GM19468 (cell line): Measurements from ENCODE around the gene HECTD3.
"Not testable (repeated sequence)": the region's sequence is repeated elsewhere in the genome, so short reads cannot be mapped to it uniquely, and the experiment has no call there.

ENCODE experiments used
- ATAC-seq: cut with Tn5 transposase; IDR thresholded peaks from one replicate; pipeline ENCODE4 v1.9.1; 2021; ENCODE audit warnings: mild to moderate bottlenecking, moderate library complexity, moderate number of reproducible peaks; ENCODE audit not compliant: unreplicated experiment; ENCODE audit errors: extremely low read depth

Gene HECTD3

DNA sequence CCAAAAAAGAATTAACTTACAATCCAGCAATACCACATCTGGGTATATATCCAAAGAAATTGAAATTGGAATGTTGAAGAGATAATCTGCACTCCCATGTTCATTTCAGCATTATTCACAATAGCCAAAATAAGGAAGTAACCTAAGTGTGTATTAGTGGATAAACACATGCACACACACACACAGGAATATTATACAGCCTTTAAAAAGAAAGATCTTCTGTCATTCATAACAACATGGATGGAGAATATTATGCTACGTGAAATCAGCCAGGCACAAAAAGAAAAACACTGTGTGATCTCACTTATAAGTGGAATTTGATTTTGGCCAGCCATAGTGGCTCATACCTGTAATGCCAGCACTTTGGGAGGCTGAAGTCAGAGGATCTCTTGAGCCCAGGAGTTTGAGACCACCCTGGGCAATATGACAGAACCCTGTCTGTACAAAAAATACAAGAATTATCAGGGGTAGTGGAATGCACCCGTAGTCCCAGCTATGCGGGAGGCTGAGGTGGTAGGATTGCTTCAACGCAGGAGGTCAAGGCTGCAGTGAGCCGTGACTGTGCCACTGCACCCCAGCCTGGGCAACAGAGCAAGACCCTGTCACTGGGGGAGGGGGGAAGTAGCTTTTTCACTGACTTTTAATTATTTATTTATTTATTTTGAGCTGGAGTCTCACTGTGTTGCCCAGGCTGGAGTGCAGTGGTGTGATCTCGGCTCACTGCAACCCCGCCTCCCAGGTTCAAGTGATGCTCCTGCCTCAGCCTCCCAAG lies 15.5 kb downstream of the HECTD3 start:
- no peak for ATAC-seq

DNA sequence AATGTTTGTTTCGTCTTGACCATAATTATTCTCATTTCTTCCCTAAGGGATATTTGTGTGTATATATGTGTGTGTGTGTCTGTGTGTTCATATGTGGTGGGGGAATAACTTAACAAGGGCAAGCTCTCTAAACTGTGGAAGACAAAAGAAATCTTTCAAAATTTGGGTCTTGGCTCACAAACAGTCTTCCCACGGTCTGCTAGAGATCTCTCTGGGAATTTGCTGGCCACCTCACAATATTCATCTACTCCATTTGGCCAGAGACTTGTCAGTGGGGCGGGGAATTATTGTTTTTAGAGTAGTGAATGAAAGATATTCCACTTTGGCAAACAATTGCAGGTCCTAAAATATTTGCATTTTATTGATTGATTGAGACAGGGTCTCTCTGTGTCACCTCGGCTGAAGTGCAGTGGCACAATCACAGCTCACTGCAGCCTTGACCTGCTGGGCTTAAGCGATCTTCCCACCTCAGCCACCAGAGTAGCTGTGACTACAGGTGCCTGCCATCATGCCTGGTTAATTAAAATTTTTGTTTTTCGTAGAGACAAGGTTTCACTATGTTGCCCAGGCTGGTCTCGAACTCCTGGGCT lies 16.7 kb downstream of the HECTD3 start:
- no peak for ATAC-seq

DNA sequence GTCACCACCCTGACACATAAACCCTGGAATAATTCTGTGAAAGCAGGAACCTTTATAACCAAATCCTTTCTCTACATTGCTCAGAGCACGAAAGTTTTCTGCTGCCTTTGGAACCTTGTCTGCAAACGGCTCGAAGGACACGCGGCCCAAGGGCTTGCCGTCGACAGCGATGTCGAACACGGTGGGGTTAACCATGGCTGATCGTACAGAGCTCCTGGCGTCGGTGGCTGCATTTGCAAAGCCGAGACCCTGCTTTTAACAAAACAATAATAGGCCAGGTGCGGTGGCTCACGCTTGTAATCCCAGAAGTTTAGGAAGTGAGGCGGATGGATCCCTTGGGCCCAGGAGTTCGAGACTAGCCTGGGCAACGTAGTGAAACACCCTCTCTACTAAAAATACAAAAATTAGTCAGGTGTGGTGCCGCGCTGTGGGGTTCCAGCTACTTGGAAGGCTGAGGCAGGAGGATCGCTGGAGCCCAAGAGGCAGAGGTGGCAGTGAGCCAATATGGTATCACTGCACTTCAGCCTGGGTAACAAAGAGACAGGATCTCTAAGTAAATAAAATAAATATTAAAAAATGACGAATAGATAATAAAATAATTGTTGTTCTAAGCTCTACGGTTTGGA lies 22.5 kb downstream of the HECTD3 start:
- no peak for ATAC-seq

DNA sequence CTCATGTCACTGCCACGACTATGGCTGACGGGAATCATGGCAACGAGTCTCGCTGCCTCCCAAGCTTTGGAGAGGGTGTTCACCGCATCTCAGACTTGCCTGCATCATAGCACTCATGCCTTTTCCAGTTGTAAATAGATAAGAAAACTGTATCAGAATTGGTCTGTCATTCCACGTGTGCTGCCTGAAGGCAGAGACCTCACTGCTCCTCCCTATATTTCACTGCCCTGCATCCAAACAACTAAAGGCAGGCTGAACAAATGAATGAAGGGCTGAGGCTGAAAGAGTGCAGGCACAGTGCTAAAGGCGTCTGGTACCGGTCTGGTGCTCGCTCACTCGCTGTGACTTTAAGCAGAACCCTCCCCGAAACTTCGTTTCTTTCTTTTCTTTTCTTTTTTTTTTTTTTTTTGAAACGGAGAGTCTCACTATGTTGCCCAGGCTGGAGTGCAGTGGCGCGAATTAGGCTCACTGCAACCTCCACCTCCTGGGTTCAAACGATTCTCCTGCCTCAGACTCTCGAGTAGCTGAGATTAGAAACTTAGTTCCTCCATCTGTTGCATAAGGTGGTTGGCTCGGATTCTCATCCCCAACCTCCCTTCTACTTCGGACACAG lies 25.3 kb downstream of the HECTD3 start:
- ATAC-seq: no peak

DNA sequence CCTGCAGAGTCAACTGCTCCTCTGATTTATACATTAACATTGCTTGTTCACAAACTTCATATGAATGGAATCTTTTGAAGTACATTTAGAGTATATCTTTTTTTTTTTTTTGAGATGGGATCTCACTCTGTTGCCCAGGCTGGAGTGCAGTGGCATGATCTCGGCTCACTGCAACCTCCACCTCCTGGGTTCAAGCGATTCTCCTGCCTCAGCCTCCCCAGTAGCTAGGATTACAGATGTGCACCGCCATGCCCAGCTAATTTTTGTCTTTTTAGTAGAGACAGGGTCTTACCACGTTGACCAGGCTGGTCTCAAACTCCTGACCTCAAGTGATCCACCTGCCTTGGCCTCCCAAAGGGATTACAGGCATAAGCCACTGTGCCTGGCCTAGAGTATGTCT lies 33.8 kb downstream of the HECTD3 start:
- not testable (repeated sequence) for ATAC-seq

DNA sequence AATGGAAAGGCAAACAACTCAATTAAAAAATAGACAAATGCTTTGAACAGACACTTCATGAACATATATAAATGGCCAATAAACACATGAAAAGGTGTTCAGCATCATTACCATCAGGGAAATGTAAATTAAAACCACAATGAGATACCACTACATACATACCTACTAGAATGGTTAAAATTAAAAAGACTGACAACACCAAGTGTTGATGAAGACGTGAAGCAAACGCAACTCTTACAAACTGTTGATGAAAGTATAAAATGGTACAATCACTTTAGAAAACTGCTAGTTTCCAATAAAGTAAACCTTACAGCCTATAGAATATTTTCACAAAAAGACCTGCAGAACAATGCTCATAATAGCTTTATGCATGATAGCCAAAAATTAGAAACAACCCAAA lies 34.9 kb downstream of the HECTD3 start:
- no peak for ATAC-seq

DNA sequence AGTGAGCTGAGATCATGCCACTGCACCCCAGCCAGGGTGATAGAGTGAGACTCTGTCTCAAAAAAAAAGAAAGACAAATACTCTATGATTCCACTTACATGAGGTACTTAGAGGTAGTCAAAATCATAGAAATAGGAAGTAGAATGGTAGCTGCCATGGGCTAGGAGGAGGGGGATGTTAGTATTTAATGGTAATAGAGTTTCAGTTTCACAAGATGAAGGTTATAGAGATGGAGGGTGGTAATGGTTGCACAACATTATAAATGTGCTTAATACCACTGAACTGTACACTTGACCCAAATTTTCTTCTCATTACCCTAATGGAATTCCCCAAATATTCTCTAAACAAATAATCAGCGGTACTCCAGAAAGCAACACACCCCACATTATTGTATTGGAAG lies 37.5 kb downstream of the HECTD3 start:
- no peak for ATAC-seq

DNA sequence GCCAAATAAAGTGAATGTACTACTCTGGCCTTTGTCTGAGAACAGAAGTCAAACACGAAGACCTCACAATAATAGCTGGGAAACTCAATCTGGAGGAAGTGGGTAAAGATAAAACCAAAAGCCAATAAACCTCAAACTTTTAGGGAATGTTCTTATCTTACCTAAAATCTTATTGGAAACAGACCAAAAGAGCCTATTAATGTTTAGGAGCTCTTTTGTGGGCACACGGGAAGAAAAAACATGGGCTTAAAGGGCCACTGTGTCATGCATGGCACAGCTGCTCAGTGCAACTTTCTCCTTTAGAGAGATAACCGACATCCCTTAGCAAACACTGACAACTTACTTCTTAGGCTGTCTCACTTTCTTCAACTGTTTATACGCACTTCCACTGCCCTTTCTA lies 40.8 kb downstream of the HECTD3 start:
- ATAC-seq: no peak

DNA sequence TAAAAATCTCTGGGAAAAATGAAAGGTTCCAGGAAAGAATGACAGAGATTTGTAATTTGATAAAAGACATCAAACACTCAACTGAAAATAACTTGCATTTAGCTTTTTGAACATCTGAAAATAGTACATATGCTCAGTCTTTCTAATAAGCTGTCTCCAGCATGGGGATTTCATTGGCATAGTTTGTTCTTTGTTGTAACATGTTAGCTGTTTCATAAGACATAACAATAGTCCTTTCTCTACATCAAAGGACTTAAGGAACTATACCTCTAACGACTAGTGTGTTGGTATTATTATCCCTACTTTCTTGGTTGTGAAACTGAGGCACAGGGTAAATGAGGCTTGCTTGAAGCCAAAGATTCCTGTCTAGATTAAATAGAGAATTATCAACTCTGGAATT lies 46.7 kb downstream of the HECTD3 start:
- no peak for ATAC-seq

DNA sequence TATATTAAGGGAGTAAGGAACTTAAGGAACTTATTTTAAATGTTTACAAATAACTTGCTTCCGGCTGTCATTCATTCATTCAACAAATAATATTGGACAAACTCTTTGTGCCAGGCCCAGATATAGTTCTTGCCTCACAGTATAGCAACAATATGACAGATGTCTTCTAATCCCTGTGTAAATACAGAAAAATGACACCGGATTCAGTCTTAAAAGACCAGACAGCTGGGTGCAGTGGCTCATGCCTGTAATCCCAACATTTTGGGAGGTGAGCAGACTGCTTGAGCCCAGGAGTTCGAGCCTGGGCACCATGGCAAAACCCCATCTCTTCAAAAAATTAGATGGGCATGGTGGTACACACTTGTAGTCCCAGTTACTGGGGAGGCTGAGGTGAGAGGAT lies 48.4 kb downstream of the HECTD3 start:
- no peak for ATAC-seq

DNA sequence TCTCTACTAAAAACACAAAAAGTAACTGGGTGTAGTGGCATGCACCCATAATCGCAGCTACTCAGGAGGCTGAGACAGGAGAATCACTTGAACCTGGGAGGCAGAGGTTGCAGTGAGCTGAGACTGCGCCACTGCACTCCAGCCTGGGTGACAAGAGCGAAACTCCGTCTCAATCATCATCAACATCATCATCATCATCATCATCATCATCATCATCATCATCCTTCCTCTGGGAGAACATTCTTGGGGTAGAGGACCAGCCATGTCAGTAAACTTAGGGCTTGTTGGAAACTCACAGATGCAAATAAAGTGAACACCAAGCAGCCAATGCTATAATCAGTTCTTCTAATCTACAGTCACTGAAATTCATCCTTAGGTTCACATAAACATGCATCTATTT lies 49.1 kb downstream of the HECTD3 start:
- ATAC-seq: not testable (repeated sequence)

DNA sequence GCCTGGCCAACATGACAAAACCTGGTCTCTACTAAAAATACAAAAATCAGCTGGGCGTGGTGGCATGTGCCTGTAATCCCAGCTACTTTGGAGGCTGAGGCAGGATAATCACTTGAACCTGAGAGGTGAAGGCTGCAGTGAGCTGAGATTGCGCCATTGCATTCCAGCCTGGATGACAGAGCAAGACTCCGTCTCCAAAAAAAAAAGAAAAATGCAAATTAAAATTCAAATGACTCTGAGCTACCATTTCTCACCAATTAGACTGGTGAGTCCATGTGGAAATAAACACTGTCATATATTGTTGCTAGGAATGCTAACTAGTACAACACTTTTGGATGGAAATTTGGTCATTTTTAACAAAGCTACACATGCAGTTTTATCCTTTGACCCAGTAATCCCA lies 53.6 kb downstream of the HECTD3 start:
- ATAC-seq: not testable (repeated sequence)

DNA sequence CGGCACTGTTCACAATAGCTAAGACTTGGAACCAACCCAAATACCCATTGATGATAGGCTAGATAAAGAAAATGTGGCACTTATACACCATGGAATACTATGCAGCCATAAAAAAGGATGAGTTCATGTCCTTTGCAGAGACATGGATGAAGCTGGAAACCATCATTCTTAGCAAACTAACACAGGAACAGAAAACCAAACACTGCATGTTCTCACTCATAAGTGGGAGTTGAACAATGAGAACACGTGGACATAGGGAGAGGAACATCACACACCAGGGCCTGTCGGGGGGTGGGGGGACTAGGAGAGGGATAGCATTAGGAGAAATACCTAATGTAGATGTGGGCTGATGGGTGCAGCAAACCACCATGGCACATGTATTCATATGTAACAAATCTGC lies 55.0 kb downstream of the HECTD3 start:
- not testable (repeated sequence) for ATAC-seq
